ENCODE results near the gene CCDC154.
"Not testable (repeated sequence)": the region's sequence is repeated elsewhere in the genome, so short reads cannot be mapped to it uniquely, and the experiment has no call there.

Gene CCDC154, protein sequence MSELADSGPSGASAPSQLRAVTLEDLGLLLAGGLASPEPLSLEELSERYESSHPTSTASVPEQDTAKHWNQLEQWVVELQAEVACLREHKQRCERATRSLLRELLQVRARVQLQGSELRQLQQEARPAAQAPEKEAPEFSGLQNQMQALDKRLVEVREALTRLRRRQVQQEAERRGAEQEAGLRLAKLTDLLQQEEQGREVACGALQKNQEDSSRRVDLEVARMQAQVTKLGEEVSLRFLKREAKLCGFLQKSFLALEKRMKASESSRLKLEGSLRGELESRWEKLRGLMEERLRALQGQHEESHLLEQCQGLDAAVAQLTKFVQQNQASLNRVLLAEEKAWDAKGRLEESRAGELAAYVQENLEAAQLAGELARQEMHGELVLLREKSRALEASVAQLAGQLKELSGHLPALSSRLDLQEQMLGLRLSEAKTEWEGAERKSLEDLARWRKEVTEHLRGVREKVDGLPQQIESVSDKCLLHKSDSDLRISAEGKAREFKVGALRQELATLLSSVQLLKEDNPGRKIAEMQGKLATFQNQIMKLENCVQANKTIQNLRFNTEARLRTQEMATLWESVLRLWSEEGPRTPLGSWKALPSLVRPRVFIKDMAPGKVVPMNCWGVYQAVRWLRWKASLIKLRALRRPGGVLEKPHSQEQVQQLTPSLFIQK
- total RNA-seq: 3.0 reads per million, percentile 10 among the genes with 10 or more reads in this experiment

- DNase-seq: no peak
These were observed at the start of gene CCDC154 for GRCh38 chr16:1443980-1444729. CCDC154 (minus strand) TSS chr16:1444556; CDS start chr16:1444322, 234 bp downstream.

GRCh38 chr16:1493746-1494094, 49.4 kb upstream of the CCDC154 start:
- DNase-seq: no peak

GRCh38 chr16:1492923-1493745, 48.8 kb upstream of the CCDC154 start, which contains the start of gene TELO2:
TELO2 (plus strand) TSS chr16:1493360; CDS start chr16:1494282, 922 bp downstream.
- peak; percentile 81 for DNase-seq

- no peak for DNase-seq
These were observed 47.9 kb upstream of the CCDC154 start for GRCh38 chr16:1492082-1492922.

- DNase-seq: no peak
These were observed 47.0 kb upstream of the CCDC154 start for GRCh38 chr16:1491327-1491726.

GRCh38 chr16:1489077-1489476, 44.7 kb upstream of the CCDC154 start:
- DNase-seq: no peak

DNA sequence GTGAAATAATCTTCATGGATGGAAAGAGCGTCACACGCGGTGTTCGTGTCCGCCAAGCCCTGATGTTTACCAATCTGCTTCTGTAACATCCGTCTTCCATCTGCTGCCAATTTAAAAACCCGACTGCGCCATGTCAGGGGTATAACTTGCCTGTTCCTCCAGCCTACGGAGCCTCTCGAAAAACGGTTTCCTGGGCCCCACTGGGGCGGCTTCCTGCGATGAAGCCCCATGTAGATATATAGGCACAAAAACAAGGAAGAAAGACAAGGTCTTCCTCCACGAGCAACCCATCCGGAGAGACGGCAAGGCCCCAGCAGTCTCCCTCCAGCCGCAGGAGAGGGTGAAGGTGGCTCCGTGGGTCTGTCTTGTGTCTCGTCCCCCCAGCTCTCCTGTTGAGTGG, 44.3 kb upstream of the CCDC154 start, which contains the start of gene PTX4:
TSS of gene PTX4 (minus strand) at position 326 of the 400 bp plus-strand sequence. CDS start at position 291, 35 bp downstream.
- no peak for DNase-seq

DNA sequence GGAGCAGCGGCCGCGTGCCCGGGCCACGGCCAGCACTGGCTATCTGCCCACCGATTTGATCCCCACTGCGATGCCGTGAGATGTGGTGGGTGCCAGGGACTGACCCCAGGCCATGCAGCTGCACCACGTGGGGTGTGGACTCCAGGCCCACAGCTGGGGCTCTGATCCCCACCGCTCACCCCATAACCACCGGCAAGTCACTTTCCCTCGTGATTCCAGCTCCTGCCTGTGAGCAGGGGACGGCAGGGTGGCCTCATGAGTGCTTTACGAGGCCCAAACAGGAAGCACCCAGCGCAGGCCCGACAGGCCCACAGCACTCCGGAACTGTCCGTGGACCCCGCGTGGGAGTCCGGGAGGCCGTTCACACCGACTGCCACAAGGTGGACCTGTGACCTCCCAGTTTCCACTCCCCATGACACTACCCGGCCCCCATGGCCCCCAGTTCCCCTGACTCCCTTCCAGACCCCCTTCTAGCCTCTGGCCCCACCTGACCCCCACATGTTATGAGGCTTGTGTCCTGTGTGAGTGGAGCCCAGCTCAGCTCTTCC, 43.8 kb upstream of the CCDC154 start:
- no peak for DNase-seq

DNA sequence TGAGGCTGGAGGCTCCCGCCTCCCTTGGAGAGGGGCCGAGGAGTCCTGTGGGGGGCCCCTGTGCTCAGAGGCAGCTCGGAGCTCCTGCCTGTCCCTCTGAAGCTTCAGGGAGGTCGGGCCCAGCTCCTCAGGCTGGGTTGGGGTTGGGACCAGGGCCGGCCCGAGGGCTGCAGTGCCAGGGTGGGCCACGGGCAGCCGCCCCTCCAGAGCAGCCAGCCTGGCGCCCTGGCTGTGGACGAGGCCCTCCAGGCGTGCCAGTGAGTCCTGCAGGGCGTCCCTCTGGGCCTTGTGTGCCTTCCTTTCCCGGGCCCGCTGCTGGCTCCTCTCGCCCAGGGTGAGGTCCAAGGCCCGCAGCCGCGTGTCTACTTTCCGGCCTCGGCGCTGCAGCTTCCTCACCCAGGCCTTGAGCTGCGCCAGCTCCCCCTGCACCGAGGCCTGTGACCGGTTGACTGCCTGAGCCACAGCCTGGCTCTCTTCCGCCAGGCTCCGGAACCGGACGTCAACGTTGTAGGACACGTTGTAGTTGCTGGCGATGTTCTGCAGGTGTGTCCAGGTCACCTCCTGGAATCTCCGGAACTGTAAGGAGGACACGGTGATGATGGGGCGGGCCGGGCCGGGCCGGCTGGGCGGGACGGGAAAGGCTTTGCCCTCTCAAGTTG, 43.2 kb upstream of the CCDC154 start:
- DNase-seq: no peak

DNA sequence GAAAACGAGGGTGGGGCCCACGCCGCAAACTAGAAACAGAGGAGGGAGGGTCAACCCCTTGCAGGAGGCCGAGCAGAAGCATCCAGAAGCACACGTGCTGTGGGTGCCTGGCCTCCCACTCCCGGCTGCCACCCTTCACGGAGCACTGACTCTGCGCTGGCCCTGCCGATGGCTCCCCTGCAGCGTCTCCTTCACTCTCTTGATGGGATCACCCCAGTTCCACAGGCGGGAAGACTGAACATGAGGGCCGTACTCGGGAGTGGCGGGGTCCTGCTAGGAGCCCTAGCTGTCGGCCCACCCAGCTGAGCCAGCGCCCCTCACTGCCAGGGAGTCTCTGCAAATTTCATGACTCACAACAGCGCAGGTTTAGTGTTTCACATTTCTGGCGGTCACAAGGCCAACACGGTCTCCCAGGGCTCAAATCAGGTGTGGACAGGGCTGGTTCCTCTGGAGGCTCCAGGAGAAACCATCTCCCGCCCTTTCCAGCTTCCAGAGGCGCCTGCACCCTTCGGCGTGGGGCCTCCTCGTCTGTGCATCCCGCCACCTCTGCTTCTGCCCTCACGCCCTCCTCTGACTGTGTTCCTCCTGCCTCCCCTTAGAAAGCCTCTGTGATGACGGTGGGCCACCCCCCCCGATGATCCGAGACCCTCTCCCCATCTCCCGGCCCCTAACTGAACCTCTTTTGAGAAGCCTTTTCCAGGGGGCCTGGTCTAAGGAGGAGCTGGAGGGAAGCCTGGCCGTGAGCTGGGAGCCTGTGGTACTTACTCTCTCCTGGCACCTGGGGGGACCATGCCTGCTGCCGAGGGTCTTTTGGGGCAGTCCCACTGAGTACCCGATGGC, 42.4 kb upstream of the CCDC154 start:
- DNase-seq: no peak

- no peak for DNase-seq
These were observed 41.6 kb upstream of the CCDC154 start for GRCh38 chr16:1485847-1486496.

GRCh38 chr16:1481906-1482835, 37.8 kb upstream of the CCDC154 start:
- DNase-seq: no peak

DNA sequence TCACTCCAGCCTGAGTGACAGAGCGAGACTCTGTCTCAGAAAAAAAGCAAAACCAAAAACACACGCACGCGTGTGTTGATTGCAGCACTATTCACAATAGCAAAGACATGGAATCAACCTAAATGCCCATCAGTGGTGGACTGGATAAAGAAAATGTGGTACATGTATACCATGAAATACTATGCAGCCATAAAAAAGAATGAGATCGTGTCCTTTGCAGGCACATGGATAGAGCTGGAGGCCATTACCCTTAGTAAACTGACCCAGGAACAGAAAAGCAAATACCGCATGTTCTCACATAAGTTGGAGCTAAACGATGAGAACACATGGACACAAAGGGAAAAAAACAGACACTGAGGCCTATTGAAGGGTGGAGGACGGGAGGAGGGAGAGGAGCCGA, 34.6 kb upstream of the CCDC154 start:
- DNase-seq: not testable (repeated sequence)

DNA sequence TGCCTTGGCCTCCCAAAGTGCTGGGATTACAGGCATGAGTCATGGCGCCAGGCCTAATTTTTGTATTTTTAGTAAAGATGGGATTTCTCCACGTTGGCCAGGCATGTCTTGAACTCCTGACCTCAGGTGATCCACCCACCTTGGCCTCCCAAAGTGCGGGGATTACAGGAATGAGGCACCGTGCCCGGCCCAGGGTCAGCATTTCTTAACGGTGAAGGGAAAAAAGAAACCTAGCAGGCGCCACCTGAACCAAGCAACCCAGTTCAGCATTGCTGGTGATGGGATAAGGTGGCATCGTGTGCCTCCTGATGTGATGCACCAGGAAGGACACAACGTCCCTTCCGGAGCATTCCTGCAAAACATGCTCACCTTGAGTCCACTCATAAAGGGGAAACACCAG, 32.7 kb upstream of the CCDC154 start:
- DNase-seq: no peak

GRCh38 chr16:1475552-1476114, 31.3 kb upstream of the CCDC154 start:
- no peak for DNase-seq

DNA sequence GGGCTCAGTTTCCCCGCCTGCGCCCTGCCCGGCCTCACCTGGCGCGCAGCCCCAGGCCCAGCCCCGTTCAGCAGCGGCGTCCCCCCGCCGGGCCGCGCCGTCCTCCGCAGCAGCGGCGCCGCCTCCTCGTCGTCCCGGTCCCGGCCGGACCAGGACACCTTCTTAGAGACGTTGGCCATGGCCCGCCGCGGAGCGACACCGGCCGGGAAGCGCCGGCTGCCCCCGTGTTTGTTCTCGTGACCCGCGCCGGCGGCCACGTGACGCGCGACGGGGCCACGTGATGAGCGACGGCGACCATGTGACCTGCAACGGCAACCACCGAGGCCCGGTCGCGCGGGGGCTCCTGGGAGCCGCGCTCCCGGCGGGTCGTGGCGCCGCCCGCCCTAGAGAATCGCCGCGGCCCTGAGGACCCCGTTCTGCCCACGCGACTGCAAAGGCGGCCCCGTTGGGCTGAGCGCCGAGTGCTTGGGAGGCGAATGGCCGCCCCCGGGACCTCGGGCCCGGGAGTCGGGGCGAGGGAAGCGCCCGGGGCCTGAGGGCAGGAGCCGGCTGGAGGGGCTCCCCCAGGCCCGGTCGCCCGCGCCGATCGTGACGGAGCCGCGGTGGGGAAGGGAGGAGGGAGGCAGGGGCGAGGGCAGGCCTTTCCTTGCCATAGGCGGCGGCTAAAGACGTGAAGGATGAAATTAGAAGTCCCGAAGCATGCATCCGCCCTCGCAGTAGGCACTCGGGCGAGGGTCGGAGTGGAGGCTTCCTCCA, 30.6 kb upstream of the CCDC154 start, which contains the start of gene CLCN7:
TSS of gene CLCN7 (minus strand) at position 233 of the 756 bp plus-strand sequence. CDS start at position 179, 54 bp downstream.
- peak; percentile 83 for DNase-seq
